ENCODE data around the gene TNFRSF17. TPM values are rescaled to one million over a fixed set of nuclear protein-coding genes. Genes with fewer than 3 reads are reported as not detected.

Gene TNFRSF17
- total and polyA plus RNA-seq, 2 of the 13 experiments (the other 11 are each of a cell fraction or from before 2014, with no cell fraction given): not detected

- TF ChIP-seq KLF12 (CRISPR knock-in tag; IDR thresholded peaks at IDR 0.05; ENCODE audit: borderline replicate concordance) (peak; percentile 100), IRF1 (CRISPR knock-in tag; IDR thresholded peaks at IDR 0.05; ENCODE audit: low read depth) (peak; percentile 93; the same call in 1 of the 2 replicates), NR2C2 (CRISPR knock-in tag; IDR thresholded peaks at IDR 0.05; ENCODE audit: borderline replicate concordance) (peak; percentile 99), SMARCE1 (IDR thresholded peaks at IDR 0.05; ENCODE audit: borderline replicate concordance) (no peak), ZNF746 (CRISPR knock-in tag; IDR thresholded peaks at IDR 0.05) (peak; percentile 91), ZNF549 (CRISPR knock-in tag; IDR thresholded peaks at IDR 0.05) (no peak; the same call in 1 of the 2 replicates), CREB1 (IDR thresholded peaks at IDR 0.05) (peak; percentile 90), CREB1 (CRISPR knock-in tag; IDR thresholded peaks at IDR 0.05) (peak; percentile 94), ZNF782 (CRISPR knock-in tag; IDR thresholded peaks at IDR 0.05; ENCODE audit: borderline replicate concordance) (peak; percentile 73; the same call in 1 of the 2 replicates), GATA4 (IDR thresholded peaks at IDR 0.05; ENCODE audit: borderline replicate concordance, low read depth) (peak; percentile 67; the same call in 1 of the 2 replicates), ZKSCAN1 (IDR thresholded peaks at IDR 0.05; ENCODE audit: low read length) (no peak), SRSF1 (optimal IDR thresholded peaks at IDR 0.05; ENCODE audit: low read depth, low read length) (peak; percentile 99), PHF8 (CRISPR knock-in tag; IDR thresholded peaks at IDR 0.05) (peak; percentile 85), SATB2 (CRISPR knock-in tag; IDR thresholded peaks at IDR 0.05) (0 out of 2 replicates have a peak, but pooled peaks have one; percentile 51), ZBTB7A (CRISPR knock-in tag; IDR thresholded peaks at IDR 0.05) (peak; percentile 61; the same call in 1 of the 2 replicates), NR3C1 (CRISPR knock-in tag; IDR thresholded peaks at IDR 0.05) (no peak), RNF2 (conservative IDR thresholded peaks at IDR 0.05; ENCODE audit: low read depth) (no peak; the same call in 1 of the 2 replicates), ZNF777 (CRISPR knock-in tag; IDR thresholded peaks at IDR 0.05) (peak; percentile 85; the same call in 1 of the 2 replicates), ZNF775 (CRISPR knock-in tag; IDR thresholded peaks at IDR 0.05; ENCODE audit: borderline replicate concordance) (peak; percentile 81), JUNB (CRISPR knock-in tag; IDR thresholded peaks at IDR 0.05; ENCODE audit: borderline replicate concordance) (no peak), FOXO4 (CRISPR knock-in tag; conservative IDR thresholded peaks at IDR 0.05) (no peak), ZNF264 (CRISPR knock-in tag; IDR thresholded peaks at IDR 0.05) (0 out of 2 replicates have a peak, but pooled peaks have one; percentile 26)
- TF ChIP-seq, protein P1, sequence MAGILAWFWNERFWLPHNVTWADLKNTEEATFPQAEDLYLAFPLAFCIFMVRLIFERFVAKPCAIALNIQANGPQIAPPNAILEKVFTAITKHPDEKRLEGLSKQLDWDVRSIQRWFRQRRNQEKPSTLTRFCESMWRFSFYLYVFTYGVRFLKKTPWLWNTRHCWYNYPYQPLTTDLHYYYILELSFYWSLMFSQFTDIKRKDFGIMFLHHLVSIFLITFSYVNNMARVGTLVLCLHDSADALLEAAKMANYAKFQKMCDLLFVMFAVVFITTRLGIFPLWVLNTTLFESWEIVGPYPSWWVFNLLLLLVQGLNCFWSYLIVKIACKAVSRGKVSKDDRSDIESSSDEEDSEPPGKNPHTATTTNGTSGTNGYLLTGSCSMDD (CRISPR knock-in tag; IDR thresholded peaks at IDR 0.05): no peak
- TF ChIP-seq, protein P2, sequence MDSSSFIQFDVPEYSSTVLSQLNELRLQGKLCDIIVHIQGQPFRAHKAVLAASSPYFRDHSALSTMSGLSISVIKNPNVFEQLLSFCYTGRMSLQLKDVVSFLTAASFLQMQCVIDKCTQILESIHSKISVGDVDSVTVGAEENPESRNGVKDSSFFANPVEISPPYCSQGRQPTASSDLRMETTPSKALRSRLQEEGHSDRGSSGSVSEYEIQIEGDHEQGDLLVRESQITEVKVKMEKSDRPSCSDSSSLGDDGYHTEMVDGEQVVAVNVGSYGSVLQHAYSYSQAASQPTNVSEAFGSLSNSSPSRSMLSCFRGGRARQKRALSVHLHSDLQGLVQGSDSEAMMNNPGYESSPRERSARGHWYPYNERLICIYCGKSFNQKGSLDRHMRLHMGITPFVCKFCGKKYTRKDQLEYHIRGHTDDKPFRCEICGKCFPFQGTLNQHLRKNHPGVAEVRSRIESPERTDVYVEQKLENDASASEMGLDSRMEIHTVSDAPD (CRISPR knock-in tag; IDR thresholded peaks at IDR 0.05): no peak; the same call in 1 of the 2 replicates
- TF ChIP-seq, protein P3, sequence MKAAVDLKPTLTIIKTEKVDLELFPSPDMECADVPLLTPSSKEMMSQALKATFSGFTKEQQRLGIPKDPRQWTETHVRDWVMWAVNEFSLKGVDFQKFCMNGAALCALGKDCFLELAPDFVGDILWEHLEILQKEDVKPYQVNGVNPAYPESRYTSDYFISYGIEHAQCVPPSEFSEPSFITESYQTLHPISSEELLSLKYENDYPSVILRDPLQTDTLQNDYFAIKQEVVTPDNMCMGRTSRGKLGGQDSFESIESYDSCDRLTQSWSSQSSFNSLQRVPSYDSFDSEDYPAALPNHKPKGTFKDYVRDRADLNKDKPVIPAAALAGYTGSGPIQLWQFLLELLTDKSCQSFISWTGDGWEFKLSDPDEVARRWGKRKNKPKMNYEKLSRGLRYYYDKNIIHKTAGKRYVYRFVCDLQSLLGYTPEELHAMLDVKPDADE (CRISPR knock-in tag; IDR thresholded peaks at IDR 0.05): no peak
Observed at GRCh38 chr16:11915644-11916523, 49.1 kb upstream of the TNFRSF17 start, which contains the start of gene GSPT1 (continued).

Measured in HepG2 (cell line).